22Rv1 (cell line): ENCODE data around the gene TBC1D5.

Experiments
- H3K27ac ChIP-seq: fragments of 450-650 bp; 2 replicates; pipeline ENCODE4 v1.5.1; 2017
- ZFX ChIP-seq: fragments of 450-650 bp; IDR thresholded peaks from 2 replicates; pipeline ENCODE4 v1.6.1; 2017; ENCODE audit warnings: antibody characterized with exemption, borderline replicate concordance
- TF ChIP-seq, protein P1 (sequence below): fragments of 450-650 bp; IDR thresholded peaks from 2 replicates; pipeline ENCODE4 v1.5.1; 2017; ENCODE audit warnings: mild to moderate bottlenecking

Gene TBC1D5

DNA sequence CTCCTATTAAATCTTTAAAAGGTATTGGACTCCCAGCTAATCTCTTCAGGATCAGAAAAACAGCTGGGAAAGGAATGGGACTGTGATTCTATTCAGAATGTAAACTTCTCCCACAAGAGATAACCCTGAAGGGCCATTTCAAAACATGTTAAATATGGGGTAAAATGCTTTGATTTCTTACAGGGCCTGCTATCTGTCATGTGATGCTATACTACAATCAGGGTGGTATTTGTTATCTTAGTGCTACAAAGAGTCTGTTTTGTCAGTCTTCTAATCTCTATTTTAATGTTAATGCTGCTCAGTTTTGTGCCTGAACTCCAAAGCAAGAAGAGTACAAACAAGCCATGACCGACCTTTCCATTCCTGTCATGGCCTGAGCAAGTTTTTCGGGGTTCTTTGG is 186.9 kb downstream of the TBC1D5 start:
- TF ChIP-seq ZFX = no peak
- TF ChIP-seq, protein P1, sequence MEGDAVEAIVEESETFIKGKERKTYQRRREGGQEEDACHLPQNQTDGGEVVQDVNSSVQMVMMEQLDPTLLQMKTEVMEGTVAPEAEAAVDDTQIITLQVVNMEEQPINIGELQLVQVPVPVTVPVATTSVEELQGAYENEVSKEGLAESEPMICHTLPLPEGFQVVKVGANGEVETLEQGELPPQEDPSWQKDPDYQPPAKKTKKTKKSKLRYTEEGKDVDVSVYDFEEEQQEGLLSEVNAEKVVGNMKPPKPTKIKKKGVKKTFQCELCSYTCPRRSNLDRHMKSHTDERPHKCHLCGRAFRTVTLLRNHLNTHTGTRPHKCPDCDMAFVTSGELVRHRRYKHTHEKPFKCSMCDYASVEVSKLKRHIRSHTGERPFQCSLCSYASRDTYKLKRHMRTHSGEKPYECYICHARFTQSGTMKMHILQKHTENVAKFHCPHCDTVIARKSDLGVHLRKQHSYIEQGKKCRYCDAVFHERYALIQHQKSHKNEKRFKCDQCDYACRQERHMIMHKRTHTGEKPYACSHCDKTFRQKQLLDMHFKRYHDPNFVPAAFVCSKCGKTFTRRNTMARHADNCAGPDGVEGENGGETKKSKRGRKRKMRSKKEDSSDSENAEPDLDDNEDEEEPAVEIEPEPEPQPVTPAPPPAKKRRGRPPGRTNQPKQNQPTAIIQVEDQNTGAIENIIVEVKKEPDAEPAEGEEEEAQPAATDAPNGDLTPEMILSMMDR = no peak
- no peak overlapping the region for H3K27ac ChIP-seq

- no peak overlapping the region for H3K27ac ChIP-seq
- TF ChIP-seq, protein P1 = no peak
- TF ChIP-seq ZFX = no peak
Measured at GRCh38 chr3:17554078-17554477, 188.4 kb downstream of the TBC1D5 start.

DNA sequence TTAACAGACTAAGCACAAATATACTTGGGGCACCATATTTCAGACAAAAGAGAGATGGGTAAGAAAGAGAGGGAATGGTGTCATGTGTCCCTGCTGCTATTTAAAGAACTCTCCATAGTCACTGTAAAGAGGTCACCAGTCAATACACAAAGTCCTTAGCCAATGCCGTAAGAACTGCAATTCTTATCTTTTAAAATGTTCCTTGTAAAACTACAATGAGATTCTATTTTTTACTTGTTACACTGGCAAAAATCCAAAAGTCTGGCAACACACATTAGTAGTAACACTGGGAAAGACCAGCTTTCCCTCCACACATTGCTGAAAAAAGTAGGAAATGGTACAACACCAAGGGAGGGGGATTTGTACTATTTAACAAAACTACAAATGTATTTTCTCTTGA is 189.4 kb downstream of the TBC1D5 start:
- peak overlapping the region; percentile 30; the same call in 1 of the 2 replicates for H3K27ac ChIP-seq
- TF ChIP-seq ZFX = no peak
- TF ChIP-seq, protein P1 = no peak

DNA sequence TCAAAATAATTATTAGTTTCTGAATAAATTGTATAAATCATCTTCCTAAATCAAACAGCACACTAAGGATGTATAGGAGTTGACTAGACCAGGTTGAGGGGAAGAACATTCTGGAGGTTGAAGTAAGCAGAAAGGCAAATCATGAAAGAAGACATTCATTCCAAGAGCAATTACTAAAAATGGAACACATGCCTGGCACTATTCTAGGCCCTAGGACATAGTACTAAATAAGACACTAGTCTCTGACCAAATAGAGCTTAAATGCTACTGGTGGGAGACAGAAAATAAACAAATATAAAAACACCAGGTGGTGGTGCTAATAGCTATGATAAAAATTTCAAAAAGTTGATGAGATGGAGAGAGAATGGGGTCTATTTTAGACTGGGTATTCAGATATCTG is 190.1 kb downstream of the TBC1D5 start:
- no peak for TF ChIP-seq ZFX
- TF ChIP-seq, protein P1 = no peak
- peak overlapping the region; percentile 30; the same call in 1 of the 2 replicates for H3K27ac ChIP-seq

DNA sequence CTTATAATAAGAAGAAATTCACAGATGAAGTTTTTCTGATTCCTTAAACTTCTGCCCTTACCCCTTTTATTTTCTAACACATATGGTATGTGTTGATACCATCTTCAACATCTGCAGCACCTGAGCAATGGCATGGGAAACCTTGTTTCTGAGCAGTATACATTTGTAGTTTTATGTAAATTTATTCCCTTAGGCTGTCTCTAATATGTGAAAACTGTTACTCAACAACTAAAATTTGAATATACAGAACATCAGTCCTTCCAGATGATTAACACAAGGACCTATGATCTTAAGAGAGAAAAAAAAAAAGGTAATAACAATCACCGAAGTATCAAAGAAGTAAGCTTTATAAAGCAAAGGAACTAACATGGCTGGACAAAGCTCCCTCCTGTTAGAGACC is 190.5 kb downstream of the TBC1D5 start:
- no peak overlapping the region for H3K27ac ChIP-seq
- TF ChIP-seq ZFX = no peak
- TF ChIP-seq, protein P1 = no peak

- H3K27ac ChIP-seq = no peak overlapping the region
- TF ChIP-seq, protein P1 = no peak
- no peak for TF ChIP-seq ZFX
Measured at GRCh38 chr3:17551333-17551732, 191.1 kb downstream of the TBC1D5 start.

DNA sequence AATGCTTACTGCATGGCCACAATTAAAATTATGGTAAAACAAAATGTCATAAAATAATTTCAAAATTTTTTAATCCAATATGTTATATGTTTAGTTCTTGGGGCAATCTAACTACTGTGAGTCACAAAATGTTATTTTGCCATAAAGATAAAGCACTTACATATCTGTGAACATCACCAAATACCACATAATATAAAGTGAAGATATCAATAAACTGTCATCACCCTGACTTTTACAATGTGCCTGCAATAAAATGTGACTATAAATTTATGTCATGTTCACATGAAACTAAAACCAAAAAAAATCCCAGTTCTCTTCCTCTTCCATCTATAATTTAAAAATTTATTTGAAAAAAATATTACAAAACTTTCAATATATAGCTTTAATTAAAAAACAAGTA is 191.8 kb downstream of the TBC1D5 start:
- no peak overlapping the region for H3K27ac ChIP-seq
- TF ChIP-seq ZFX = no peak
- TF ChIP-seq, protein P1 = no peak
